Measurements from ENCODE around the gene MAGI2.
"Not testable (repeated sequence)": the region's sequence is repeated elsewhere in the genome, so short reads cannot be mapped to it uniquely, and the experiment has no call there.

MAGI2 gene

DNA sequence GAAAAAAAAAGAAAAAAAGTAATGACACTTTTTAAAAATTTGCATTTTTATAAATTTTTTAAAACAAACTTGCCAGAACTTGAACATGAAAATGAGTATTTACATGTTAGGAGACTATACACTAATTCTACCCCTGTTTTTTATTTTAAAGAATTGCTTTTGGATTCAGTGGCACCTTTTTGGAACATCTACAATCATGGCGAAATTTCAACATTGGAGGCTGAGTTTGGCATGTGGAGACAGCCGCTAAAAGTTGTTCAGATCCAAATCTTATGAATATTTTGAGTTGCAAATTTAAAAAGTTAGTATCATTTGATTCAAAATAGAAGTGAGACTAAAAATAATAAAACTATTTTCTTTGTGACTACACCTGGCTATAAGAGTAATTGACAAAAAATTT lies 804.2 kb downstream of the MAGI2 start:
- no peak for DNase-seq (ENCODE audit: low read depth, low spot score)

DNA sequence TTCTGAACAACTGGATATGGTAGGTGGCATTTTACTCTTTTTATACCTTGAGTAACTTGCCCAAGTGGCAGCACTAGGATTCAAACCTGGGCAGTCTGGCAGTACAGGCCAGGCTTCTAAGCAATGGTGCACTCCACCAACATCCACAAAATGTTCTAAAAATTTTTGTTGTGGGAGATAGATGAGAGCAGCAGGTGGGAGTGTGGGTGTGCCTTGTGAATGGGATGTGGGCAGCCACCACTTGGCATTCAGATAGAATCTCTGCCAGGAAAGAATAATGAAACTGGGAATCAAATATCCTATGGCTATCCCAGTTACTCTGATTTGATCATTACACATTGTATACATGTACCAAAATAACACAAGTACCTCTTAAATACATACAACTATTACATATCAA lies 810.7 kb downstream of the MAGI2 start:
- no peak for DNase-seq (ENCODE audit: low read depth, low spot score)

DNA sequence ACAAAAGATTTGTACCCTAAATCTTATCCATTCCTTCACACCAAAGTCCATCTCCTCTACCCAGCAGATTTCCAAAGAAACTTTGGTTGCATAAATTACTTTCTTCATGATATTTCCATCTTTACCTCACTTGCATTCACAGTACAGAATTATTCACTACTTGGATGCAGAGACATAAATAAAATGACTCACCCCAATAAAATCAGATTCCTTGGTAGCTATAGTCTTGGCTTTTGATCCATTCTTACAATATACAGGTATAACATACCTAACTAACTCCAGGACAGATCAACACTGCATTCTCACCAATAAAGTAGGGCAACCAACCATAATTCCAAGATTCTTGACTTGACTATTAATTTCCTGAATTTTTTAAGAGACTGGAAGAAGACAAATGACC lies 815.1 kb downstream of the MAGI2 start:
- DNase-seq (ENCODE audit: low read depth, low spot score) = no peak

- DNase-seq (ENCODE audit: low read depth, low spot score) = no peak
Measured at GRCh38 chr7:78636727-78637126, 816.7 kb downstream of the MAGI2 start.

DNA sequence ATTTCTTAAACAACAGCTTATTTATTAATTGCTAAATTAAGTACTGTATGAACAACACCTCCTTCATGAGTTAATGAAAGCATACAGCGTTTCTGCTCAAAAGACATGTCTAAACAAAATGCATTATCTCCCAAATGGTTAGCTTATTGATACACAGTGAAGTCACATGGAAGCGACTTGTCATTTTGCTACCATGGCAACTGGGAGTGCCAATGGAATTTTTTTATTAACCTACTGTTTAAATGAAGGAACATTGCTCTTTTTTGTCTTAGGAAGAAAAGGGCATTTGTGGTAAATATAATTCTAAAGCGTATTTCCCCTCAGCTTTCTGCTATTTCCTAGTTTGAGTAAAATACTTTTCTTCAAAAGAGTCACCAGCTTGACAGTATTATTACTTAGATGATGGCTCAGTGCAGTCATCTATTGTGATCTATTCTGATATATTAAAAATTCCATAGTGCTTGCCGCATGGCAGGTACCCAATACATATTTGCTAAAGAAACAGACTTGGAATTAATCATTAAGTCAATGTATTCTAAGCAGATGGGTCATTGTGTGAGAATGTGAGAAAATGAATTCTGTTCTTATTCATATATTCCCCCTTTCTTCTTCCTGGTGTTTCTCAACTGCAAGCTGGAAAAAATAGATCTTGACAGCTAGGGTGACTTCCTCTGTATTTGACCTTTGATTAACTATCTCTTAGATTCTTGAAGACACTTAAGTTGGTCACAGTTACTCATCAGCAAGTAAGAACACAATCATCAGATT lies 818.3 kb downstream of the MAGI2 start:
- no peak for DNase-seq (ENCODE audit: low read depth, low spot score)

DNA sequence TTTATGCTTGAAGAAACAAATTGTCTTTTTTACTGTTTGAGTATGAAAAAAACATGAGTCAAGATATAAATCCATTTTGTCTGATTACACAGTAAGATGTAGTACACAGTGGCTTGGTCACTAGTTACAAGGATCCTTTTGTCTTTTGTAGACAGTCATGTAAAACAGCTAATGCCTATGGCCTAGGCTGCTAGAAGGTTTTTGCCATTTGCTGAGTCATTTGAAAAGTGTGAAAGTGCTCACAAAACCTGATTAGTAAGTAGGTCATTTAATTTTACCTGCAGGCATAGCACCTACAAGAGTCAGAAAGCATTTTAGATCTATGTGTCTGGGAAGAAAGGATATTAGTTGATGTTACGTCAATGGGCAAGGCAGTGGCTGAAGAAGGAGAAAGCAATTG lies 819.4 kb downstream of the MAGI2 start:
- DNase-seq (ENCODE audit: low read depth, low spot score) = no peak

GRCh38 chr7:78620920-78621319 lies 832.5 kb downstream of the MAGI2 start:
- DNase-seq (ENCODE audit: low read depth, low spot score) = no peak

DNA sequence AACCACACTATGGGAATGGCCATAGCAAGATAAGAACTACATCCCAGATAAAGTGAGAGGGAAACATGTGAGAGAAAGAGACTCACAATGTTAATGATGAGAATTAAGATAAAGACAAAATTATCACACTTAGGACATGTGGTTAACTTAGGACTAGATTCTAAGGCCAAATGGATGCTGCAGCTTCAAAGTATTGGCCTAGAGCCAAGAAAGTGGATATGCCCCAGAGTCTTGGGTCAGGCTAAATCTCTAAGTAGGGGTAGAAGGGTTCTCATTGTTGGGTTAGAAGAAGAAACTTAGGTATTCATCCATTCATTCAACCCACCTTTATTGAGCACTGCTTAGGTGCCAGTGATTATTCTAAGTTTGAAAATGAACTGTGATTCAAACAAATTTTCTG lies 836.9 kb downstream of the MAGI2 start:
- DNase-seq (ENCODE audit: low read depth, low spot score) = no peak

DNA sequence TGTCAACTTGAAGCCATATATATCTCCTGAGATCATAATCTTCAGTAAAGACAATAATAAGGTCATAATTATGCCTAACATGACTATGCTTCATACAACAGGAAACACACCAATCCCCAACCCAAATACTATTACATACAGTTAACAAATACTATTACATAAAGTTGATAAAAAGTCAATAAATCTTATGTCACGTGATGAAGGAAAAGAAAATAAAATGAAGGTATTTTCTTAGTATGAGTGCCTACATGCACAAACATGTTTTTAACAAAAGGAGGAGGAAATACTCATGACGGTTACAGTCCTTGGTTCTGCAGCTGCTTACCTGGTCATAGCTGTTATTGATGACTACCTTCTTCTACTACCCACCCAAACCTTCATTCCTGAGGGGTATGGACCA lies 844.2 kb downstream of the MAGI2 start:
- DNase-seq (ENCODE audit: low read depth, low spot score) = no peak

DNA sequence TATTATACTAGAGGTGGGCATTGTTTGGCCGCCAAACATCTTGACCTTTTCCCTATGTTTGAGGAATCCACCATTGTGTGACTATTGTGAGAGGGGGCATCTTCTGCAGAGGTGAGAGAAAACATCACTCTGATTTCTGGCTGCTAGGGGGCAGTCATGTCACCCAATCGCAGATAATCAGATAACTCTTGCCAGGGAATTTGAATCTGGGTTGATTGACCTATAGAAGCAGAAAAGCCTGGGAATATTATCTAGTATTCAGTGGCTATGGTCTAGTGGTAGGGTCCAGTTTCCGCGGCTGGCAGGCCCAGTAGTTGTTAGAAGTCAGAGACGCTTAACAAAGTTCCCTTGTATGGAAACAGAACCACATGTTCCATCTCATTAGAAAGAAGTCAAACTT lies 846.4 kb downstream of the MAGI2 start:
- DNase-seq (ENCODE audit: low read depth, low spot score) = no peak

- no peak for DNase-seq (ENCODE audit: low read depth, low spot score)
Measured at GRCh38 chr7:78605119-78605518, 848.3 kb downstream of the MAGI2 start.

DNA sequence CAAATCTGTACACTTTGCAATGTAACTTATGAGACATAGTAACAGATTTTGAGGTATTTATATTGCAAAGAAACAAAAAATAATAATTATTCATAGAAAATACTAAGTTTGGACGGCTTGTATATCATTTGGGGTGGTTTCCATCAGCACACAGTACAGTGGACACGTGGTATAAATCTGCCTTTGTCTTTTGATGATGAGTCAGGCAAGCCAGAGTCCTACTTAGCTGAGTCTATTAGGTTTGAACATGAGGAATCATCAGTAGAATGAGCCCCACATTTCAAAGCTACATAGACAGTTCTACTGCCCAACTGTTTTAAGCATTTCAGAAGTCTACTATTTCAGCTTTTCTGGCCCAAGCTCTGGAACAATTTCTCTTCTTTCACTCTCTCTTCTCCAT lies 851.7 kb downstream of the MAGI2 start:
- no peak for DNase-seq (ENCODE audit: low read depth, low spot score)

DNA sequence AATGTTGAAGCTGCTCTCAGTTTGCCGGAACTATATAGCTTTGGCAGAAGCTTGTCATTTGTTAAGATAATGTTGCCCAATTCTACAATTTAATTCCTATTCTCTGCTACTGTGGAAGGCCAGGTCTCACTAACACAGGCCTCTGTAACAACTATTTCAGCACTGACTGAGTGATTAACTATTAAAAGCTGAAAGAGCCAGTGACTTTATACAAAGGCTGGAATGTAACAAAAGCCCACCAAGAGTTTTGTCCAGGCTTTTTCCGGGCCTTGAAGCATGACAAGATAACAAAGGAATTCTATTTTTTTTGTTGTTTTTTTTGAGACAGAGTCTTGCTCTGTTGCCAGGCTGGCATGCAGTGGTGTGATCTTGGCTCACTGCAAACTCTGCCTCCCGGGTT lies 859.3 kb downstream of the MAGI2 start:
- DNase-seq (ENCODE audit: low read depth, low spot score) = no peak

GRCh38 chr7:78588393-78588792 lies 865.1 kb downstream of the MAGI2 start:
- DNase-seq (ENCODE audit: low read depth, low spot score) = no peak

GRCh38 chr7:78587443-78588044 lies 865.9 kb downstream of the MAGI2 start:
- no peak for DNase-seq (ENCODE audit: low read depth, low spot score)

- DNase-seq (ENCODE audit: low read depth, low spot score) = no peak
Measured at GRCh38 chr7:78585980-78586379, 867.5 kb downstream of the MAGI2 start.

GRCh38 chr7:78578686-78579085 lies 874.8 kb downstream of the MAGI2 start:
- DNase-seq (ENCODE audit: low read depth, low spot score) = no peak

DNA sequence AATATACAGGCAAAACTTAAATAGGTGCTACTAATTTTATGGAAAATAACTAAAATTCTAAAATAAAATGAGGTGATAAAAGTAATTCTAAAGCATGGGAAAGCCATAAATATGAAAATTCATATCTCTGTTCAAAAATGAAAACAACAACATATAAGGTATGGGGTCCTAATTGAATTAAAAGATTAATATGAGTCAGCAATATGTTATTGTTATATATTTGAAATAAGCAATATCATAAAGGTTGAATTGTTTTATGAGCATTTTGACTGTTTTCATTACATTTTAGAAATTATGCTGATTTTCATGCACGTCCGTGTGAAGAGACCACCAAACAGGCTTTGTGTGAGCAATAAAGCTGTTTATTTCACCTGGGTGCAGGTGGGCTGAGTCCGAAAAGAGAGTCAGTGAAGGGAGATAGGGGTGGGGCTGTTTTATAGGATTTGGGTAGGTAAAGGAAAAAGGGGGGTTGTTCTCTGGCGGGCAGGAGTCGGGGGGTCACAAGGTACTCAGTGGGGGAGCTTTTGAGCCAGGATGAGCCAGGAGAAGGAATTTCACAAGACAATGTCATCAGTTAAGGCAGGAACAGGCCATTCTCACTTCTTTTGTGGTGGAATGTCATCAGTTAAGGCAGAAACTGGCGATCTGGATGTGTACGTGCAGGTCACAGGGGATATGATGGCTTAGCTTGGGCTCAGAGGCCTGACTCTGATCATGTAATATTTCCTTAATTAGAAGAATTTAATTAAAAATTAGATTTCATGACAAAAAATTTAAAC lies 876.1 kb downstream of the MAGI2 start:
- not testable (repeated sequence) for DNase-seq (ENCODE audit: low read depth, low spot score)

- no peak for DNase-seq (ENCODE audit: low read depth, low spot score)
Measured at GRCh38 chr7:78576236-78576635, 877.2 kb downstream of the MAGI2 start.

DNA sequence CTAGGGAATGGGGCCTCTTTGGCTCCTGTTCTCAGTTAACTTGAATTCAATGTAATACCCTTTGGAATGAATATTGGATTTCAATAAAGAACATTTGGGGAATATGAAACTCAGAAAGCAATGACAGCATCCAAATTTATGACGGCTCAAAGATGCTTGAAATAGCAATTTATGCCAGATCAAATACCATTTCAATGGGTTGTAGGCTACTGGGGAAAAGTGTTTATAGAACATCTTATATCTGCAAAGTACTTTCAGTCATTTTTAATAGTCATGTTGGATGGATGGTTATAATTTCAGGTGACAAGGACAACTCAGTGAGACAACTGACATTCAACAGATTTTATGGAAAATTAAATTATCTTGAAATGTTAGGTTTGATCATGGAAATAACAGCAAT lies 882.2 kb downstream of the MAGI2 start:
- DNase-seq (ENCODE audit: low read depth, low spot score) = no peak

- DNase-seq (ENCODE audit: low read depth, low spot score) = no peak
Measured at GRCh38 chr7:78568690-78569089, 884.8 kb downstream of the MAGI2 start.

- DNase-seq (ENCODE audit: low read depth, low spot score) = no peak
Measured at GRCh38 chr7:78567836-78568235, 885.6 kb downstream of the MAGI2 start.

DNA sequence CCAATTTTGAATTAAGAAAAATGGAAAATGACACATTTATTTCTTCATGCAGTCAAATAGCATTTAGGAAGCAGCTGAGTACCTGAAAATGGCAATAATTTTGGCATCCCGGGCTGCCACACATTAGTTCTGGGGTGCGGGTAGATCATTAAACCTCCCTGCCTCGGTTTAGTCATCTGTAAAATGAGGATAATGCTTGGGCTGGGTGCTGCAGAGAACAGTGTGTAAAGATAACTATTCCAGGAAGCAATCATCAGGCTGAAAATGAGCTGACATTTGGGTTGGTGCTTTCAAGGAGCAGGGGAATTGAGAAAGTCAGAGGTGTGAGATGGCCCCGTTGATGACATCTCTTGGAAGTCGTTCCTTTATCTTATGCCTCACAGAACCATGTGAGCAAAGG lies 887.7 kb downstream of the MAGI2 start:
- DNase-seq (ENCODE audit: low read depth, low spot score) = no peak
